ENCODE data around the gene NT5DC1. TPM values are rescaled to one million over a fixed set of nuclear protein-coding genes. Genes with fewer than 3 reads are reported as not detected.
"Not testable (repeated sequence)": the region's sequence is repeated elsewhere in the genome, so short reads cannot be mapped to it uniquely, and the experiment has no call there.

The NT5DC1 gene
- total RNA-seq, 8 experiments from 2014 or later: 6.0 to 27.8 (median 10.3) TPM

- Histone ChIP-seq H3K27ac (no peak overlapping the region), H3K4me1 (replicated peaks in 1 of 2) (peaks cover 10 to 22% of the 10 kb centered on the region in 2 donors), H3K4me3 (peak overlapping the region in 3 of 5 donors; percentile 65 to 82 (median 68))
- no peak for ATAC-seq (replicated peaks in 6 of 8)
- 73 to 100% (median 96%) methylated on average over 1 to 5 of the region's 5 CpGs for WGBS, 10 experiments
- in situ Hi-C loops (cut with MboI; ENCODE audit: low pct_unique_long_range_greater_than_20kb in 2 of 9, low sequenced_read_pairs in 9 of 9, unreplicated experiment in 9 of 9): loop anchor here in 5 of 9 experiments (25.0 kb wide), 3 partner anchors 156 to 281 kb away; partner anchors contain the start of genes CALHM4 (in 3 of the 5), RWDD1 (in 3 of the 5) and TRAPPC3L (in 2 of the 5)
These were observed 180.3 kb downstream of the NT5DC1 start for GRCh38 chr6:116280933-116281316.

DNA sequence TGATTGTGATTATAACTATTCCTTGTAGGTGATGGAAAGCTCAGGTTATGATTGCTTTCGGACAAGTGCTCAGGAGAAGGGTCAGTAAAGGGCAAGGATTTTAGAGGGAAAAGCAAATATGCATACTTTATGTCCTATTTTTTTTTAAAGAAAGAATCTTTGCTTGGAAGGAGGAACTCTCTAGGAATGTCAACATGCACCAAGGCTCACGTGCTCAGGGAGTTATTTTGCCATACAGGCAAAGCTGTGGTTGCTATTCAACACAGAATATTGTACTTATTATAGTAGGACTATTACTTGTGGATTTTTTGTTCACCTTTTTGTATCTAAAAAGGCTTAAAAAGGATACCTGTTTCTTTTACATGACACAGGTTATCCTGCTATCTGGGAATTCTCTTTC, 182.0 kb downstream of the NT5DC1 start:
- in situ Hi-C loops (cut with MboI; ENCODE audit: low pct_unique_long_range_greater_than_20kb in 2 of 9, low sequenced_read_pairs in 9 of 9, unreplicated experiment in 9 of 9): loop anchor here in 5 of 9 experiments (25.0 kb wide), 3 partner anchors 155 to 280 kb away; partner anchors contain the start of genes CALHM4 (in 3 of the 5), RWDD1 (in 3 of the 5) and TRAPPC3L (in 2 of the 5)
- WGBS, 10 experiments: 45 to 100% (median 61%) methylated on average over 1 to 2 of the region's 2 CpGs; no CpG with 5 or more reads in 1 of the 10 experiments
- Histone ChIP-seq H3K4me1 (replicated peaks in 1 of 2) (peaks cover 6 to 10% of the 10 kb centered on the region in 2 donors), H3K27ac (no peak overlapping the region), H3K4me3 (no peak overlapping the region)
- ATAC-seq (replicated peaks in 6 of 8): no peak

GRCh38 chr6:116283191-116283590, 182.5 kb downstream of the NT5DC1 start:
- peaks cover under 1 to 6% of the 10 kb centered on the region in 2 donors for H3K4me1 ChIP-seq (replicated peaks in 1 of 2)
- in situ Hi-C loops (cut with MboI; ENCODE audit: low pct_unique_long_range_greater_than_20kb in 2 of 9, low sequenced_read_pairs in 9 of 9, unreplicated experiment in 9 of 9): loop anchor here in 5 of 9 experiments (25.0 kb wide), 3 partner anchors 154 to 279 kb away; partner anchors contain the start of genes CALHM4 (in 3 of the 5), RWDD1 (in 3 of the 5) and TRAPPC3L (in 2 of the 5)
- H3K4me3 ChIP-seq: no peak overlapping the region
- no peak for ATAC-seq (replicated peaks in 6 of 8)
- whole genome bisulfite sequencing, 10 experiments: 80 to 100% methylated on average over 1 of the region's 1 CpG; no CpG with 5 or more reads in 8 of the 10 experiments
- H3K27ac ChIP-seq: no peak overlapping the region

DNA sequence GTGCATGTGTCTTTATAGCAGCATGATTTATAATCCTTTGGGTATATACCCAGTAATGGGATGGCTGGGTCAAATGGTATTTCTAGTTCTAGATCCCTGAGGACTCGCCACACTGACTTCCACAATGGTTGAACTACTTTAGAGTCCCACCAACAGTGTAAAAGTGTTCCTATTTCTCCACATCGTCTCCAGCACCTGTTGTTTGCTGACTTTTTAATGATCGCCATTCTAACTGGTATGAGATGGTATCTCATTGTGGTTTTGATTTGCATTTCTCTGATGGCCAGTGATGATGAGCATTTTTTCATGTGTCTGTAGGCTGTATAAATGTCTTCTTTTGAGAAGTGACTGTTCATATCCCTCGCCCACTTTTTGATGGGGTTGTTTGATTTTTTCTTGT, 184.3 kb downstream of the NT5DC1 start:
- 80 to 100% (median 98%) methylated on average over 1 to 3 of the region's 4 CpGs; no CpG with 5 or more reads in 4 of the 10 experiments for WGBS, 10 experiments
- in situ Hi-C loops (cut with MboI; ENCODE audit: low pct_unique_long_range_greater_than_20kb in 2 of 9, low sequenced_read_pairs in 9 of 9, unreplicated experiment in 9 of 9): loop anchor here in 5 of 9 experiments (25.0 kb wide), 3 partner anchors 152 to 277 kb away; partner anchors contain the start of genes CALHM4 (in 3 of the 5), RWDD1 (in 3 of the 5) and TRAPPC3L (in 2 of the 5)

DNA sequence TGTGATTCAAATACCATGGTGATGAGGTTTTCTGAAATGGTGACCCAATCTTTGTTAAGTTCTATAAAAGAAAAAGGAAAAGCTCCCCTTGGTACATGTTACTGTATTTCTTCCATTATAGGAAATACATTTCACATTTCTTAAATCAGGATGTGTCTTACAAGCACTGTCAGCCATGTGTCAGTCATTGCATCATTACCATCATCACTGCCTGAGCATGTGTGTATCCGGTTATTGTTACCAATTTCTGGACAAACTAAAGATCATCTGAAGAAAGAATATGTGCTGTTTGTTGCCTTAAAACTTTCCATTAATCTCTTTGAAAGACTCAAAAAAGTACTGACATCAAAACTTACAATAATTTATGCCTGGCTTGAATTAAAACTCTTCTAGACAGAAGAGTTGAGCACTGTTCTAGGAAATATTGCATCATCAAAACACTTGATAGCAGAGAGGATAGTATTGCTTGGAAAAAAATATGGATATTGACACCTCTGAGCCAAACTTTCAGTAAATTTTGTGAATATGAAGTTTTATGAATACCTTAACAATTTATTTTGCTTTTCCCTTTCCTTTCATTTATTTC, 186.2 kb downstream of the NT5DC1 start:
- Histone ChIP-seq H3K27ac (no peak overlapping the region), H3K4me1 (replicated peaks in 1 of 2) (no peaks in the 10 kb centered on the region), H3K4me3 (no peak overlapping the region)
- in situ Hi-C loops (cut with MboI; ENCODE audit: low pct_unique_long_range_greater_than_20kb in 2 of 9, low sequenced_read_pairs in 9 of 9, unreplicated experiment in 9 of 9): loop anchor here in 5 of 9 experiments (25.0 kb wide), 3 partner anchors 150 to 275 kb away; partner anchors contain the start of genes CALHM4 (in 3 of the 5), RWDD1 (in 3 of the 5) and TRAPPC3L (in 2 of the 5)
- 67 to 100% (median 86%) methylated on average over 1 of the region's 1 CpG; no CpG with 5 or more reads in 3 of the 10 experiments for WGBS, 10 experiments
- no peak for ATAC-seq (replicated peaks in 6 of 8)

More for the DNA sequence above, 184.3 kb downstream of the NT5DC1 start:
- H3K27ac ChIP-seq; H3K4me3 ChIP-seq; H3K4me1 ChIP-seq (replicated peaks in 1 of 2); ATAC-seq (replicated peaks in 6 of 8): not testable (repeated sequence)

GRCh38 chr6:116287689-116288282, 187.1 kb downstream of the NT5DC1 start:
- 58 to 100% (median 96%) methylated on average over 1 to 2 of the region's 2 CpGs; no CpG with 5 or more reads in 3 of the 10 experiments for WGBS, 10 experiments
- Histone ChIP-seq H3K4me1 (replicated peaks in 1 of 2) (no peaks in the 10 kb centered on the region), H3K4me3 (no peak overlapping the region), H3K27ac (no peak overlapping the region)
- ATAC-seq (replicated peaks in 6 of 8): peak in 7 of 8 experiments; percentile 49 to 71 (median 66)
- in situ Hi-C loops (cut with MboI; ENCODE audit: low pct_unique_long_range_greater_than_20kb in 2 of 9, low sequenced_read_pairs in 9 of 9, unreplicated experiment in 9 of 9): loop anchor here in 5 of 9 experiments (25.0 kb wide), 3 partner anchors 150 to 275 kb away; partner anchors contain the start of genes CALHM4 (in 3 of the 5), RWDD1 (in 3 of the 5) and TRAPPC3L (in 2 of the 5)

GRCh38 chr6:116289876-116290275, 189.2 kb downstream of the NT5DC1 start:
- Histone ChIP-seq H3K4me3 (no peak overlapping the region), H3K4me1 (replicated peaks in 1 of 2) (no peaks in the 10 kb centered on the region), H3K27ac (no peak overlapping the region)
- in situ Hi-C loops (cut with MboI; ENCODE audit: low pct_unique_long_range_greater_than_20kb in 2 of 9, low sequenced_read_pairs in 9 of 9, unreplicated experiment in 9 of 9): loop anchor here in 5 of 9 experiments (25.0 kb wide), 3 partner anchors 147 to 272 kb away; partner anchors contain the start of genes CALHM4 (in 3 of the 5), RWDD1 (in 3 of the 5) and TRAPPC3L (in 2 of the 5)
- WGBS, 10 experiments: 67 to 100% (median 80%) methylated on average over 1 to 2 of the region's 2 CpGs; no CpG with 5 or more reads in 3 of the 10 experiments
- ATAC-seq (replicated peaks in 6 of 8): peak in 1 of 8 experiments; percentile 26

GRCh38 chr6:116290799-116291198, 190.1 kb downstream of the NT5DC1 start:
- Histone ChIP-seq H3K4me3 (no peak overlapping the region), H3K4me1 (replicated peaks in 1 of 2) (no peaks in the 10 kb centered on the region), H3K27ac (no peak overlapping the region)
- peak in 1 of 8 experiments; percentile 34 for ATAC-seq (replicated peaks in 6 of 8)
- in situ Hi-C loops (cut with MboI; ENCODE audit: low pct_unique_long_range_greater_than_20kb in 2 of 9, low sequenced_read_pairs in 9 of 9, unreplicated experiment in 9 of 9): loop anchor here in 5 of 9 experiments (25.0 kb wide), 3 partner anchors 147 to 272 kb away; partner anchors contain the start of genes CALHM4 (in 3 of the 5), RWDD1 (in 3 of the 5) and TRAPPC3L (in 2 of the 5)
- 57 to 100% (median 85%) methylated on average over 1 to 2 of the region's 2 CpGs; no CpG with 5 or more reads in 2 of the 10 experiments for WGBS, 10 experiments

GRCh38 chr6:116291701-116292396, 191.2 kb downstream of the NT5DC1 start:
- 71 to 100% (median 92%) methylated on average over 3 to 4 of the region's 4 CpGs; no CpG with 5 or more reads in 1 of the 10 experiments for WGBS, 10 experiments
- Histone ChIP-seq H3K27ac (no peak overlapping the region), H3K4me1 (replicated peaks in 1 of 2) (no peaks in the 10 kb centered on the region), H3K4me3 (no peak overlapping the region)
- ATAC-seq (replicated peaks in 6 of 8): no peak
- in situ Hi-C loops (cut with MboI; ENCODE audit: low pct_unique_long_range_greater_than_20kb in 2 of 9, low sequenced_read_pairs in 9 of 9, unreplicated experiment in 9 of 9): loop anchor here in 5 of 9 experiments (25.0 kb wide), 3 partner anchors 145 to 270 kb away; partner anchors contain the start of genes CALHM4 (in 3 of the 5), RWDD1 (in 3 of the 5) and TRAPPC3L (in 2 of the 5)

DNA sequence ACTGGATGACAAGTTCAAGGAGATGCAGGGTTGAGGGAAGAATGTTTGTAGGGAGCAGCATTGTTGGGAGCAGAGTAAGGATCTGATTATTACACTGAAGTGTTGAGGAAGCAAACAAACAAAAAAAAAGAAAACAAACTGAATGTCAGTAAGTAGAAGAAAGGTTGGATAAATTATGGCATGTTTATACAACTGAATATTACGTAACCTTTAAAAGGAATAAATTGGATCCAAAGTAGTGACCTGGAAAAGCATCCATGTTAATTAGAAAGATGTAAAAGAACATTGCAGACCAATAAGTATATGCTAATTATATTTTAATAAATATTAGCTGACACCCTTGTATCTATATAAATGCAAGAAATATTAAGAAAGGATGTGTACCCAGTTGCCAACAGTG, 191.9 kb downstream of the NT5DC1 start:
- in situ Hi-C loops (cut with MboI; ENCODE audit: low pct_unique_long_range_greater_than_20kb in 2 of 9, low sequenced_read_pairs in 9 of 9, unreplicated experiment in 9 of 9): loop anchor here in 5 of 9 experiments (25.0 kb wide), 3 partner anchors 145 to 270 kb away; partner anchors contain the start of genes CALHM4 (in 3 of the 5), RWDD1 (in 3 of the 5) and TRAPPC3L (in 2 of the 5)
- Histone ChIP-seq H3K4me1 (replicated peaks in 1 of 2) (no peaks in the 10 kb centered on the region), H3K27ac (no peak overlapping the region), H3K4me3 (no peak overlapping the region)
- WGBS, 10 experiments: 67 to 100% (median 94%) methylated on average over 1 of the region's 1 CpG; no CpG with 5 or more reads in 1 of the 10 experiments
- ATAC-seq (replicated peaks in 6 of 8): no peak

DNA sequence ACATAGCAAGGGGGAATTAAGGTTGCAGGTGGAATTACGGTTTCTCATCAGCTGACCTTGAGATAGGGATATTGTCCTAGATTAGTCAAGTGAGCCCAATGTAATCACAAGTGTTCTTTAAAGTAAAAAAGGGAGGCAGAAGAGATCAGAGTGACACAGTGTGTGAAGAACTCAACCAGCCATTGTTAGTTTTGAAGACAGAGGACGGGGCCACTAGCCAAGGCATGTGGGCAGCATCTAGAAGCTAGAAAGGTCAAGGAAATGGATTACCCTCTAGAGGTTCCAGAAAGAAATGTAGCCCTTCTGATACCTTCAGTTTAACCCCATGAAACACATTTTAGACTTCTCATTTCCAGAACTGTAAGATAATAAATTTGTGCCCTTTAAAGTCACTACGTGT, 197.6 kb downstream of the NT5DC1 start:
- no peak for ATAC-seq (replicated peaks in 6 of 8)
- no peaks in the 10 kb centered on the region for H3K4me1 ChIP-seq (replicated peaks in 1 of 2)
- in situ Hi-C loops (cut with MboI; ENCODE audit: low pct_unique_long_range_greater_than_20kb in 2 of 9, low sequenced_read_pairs in 9 of 9, unreplicated experiment in 9 of 9): loop anchor here in 5 of 9 experiments (25.0 kb wide), 3 partner anchors 139 to 264 kb away; partner anchors contain the start of genes CALHM4 (in 3 of the 5), RWDD1 (in 3 of the 5) and TRAPPC3L (in 2 of the 5)
- no peak overlapping the region for H3K27ac ChIP-seq
- 29 to 100% (median 85%) methylated on average over 1 to 3 of the region's 3 CpGs; no CpG with 5 or more reads in 1 of the 10 experiments for WGBS, 10 experiments
- no peak overlapping the region for H3K4me3 ChIP-seq

DNA sequence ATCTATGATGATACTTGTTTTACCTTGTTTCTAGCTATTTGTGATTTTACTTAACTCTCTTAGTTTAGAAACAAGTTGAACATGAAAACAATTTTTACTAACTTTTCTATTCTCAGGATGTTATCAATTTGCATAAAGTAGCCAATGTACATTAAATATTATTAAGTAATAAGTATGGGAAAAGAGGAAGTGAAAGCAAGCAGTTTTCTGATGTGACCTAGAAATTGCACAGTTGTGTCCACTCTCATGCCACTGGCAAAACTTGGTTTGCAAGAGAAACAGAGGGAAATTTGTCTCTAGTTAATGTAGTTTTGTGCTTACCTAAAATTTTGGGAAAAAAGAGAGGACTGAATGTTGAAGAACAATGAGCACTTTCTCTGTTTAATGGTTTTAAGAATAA, 198.3 kb downstream of the NT5DC1 start:
- in situ Hi-C loops (cut with MboI; ENCODE audit: low pct_unique_long_range_greater_than_20kb in 2 of 9, low sequenced_read_pairs in 9 of 9, unreplicated experiment in 9 of 9): loop anchor here in 5 of 9 experiments (25.0 kb wide), 3 partner anchors 138 to 263 kb away; partner anchors contain the start of genes CALHM4 (in 3 of the 5), RWDD1 (in 3 of the 5) and TRAPPC3L (in 2 of the 5)
- H3K4me1 ChIP-seq (replicated peaks in 1 of 2): no peaks in the 10 kb centered on the region
- H3K4me3 ChIP-seq: no peak overlapping the region
- no peak for ATAC-seq (replicated peaks in 6 of 8)
- H3K27ac ChIP-seq: no peak overlapping the region
